Gastroesophageal sphincter (tissue), 4 donors: ENCODE results near the gene PEX6. TPM values are rescaled to one million over a fixed set of nuclear protein-coding genes. Genes with fewer than 3 reads are reported as not detected.

ENCODE experiments used
- ATAC-seq: fragments of 150-250 bp; one replicate; pipeline ENCODE4 v1.9.1; 2016; ENCODE audit warnings: mild to moderate bottlenecking, moderate library complexity
- H3K27ac ChIP-seq, 4 donors: fragments of 200-600 bp; sonication (generic) in 3 of 4; 1 replicate in 3 of 4; 2 replicates in 1 of 4; pipeline ENCODE4 v1.5.1; 2016 to 2019
- H3K27me3 ChIP-seq: fragments of 200-600 bp; sonication (generic); one replicate; pipeline ENCODE4 v1.5.1; 2019
- H3K36me3 ChIP-seq, 2 donors: fragments of 200-600 bp; sonication (generic); one replicate each; pipeline ENCODE4 v1.5.1; 2019; ENCODE audit warnings: control low read depth in 1 of 2
- H3K4me1 ChIP-seq, 3 donors: fragments of 200-600 bp; sonication (generic); 1 replicate in 2 of 3; 2 replicates in 1 of 3; pipeline ENCODE4 v1.5.1; 2016 to 2019; ENCODE audit warnings: control low read depth in 2 of 3
- H3K4me3 ChIP-seq, 2 donors: fragments of 200-600 bp; sonication (generic); one replicate each; pipeline ENCODE4 v1.5.1; 2019; ENCODE audit warnings: mild to moderate bottlenecking in 1 of 2, moderate library complexity in 1 of 2
- H3K9me3 ChIP-seq, 3 donors: fragments of 200-600 bp; sonication (generic); one replicate each; pipeline ENCODE4 v1.5.1; 2017 to 2019; ENCODE audit warnings: control low read depth in 2 of 3
- EP300 ChIP-seq: sonication (generic); formaldehyde crosslinking; IDR thresholded peaks from one replicate; pipeline ENCODE4 v1.6.1; 2017; ENCODE audit warnings: antibody characterized with exemption, mild to moderate bottlenecking
- POLR2A ChIP-seq, 2 donors: fragments of 450-650 bp; IDR thresholded peaks; one replicate each; pipeline ENCODE4 v1.6.1; 2017; ENCODE audit warnings: antibody characterized with exemption in 2 of 2, mild to moderate bottlenecking in 2 of 2, moderate library complexity in 1 of 2
- POLR2AphosphoS5 ChIP-seq: sonication (generic); formaldehyde crosslinking; IDR thresholded peaks from one replicate; pipeline ENCODE4 v1.6.1; 2017; ENCODE audit warnings: antibody characterized with exemption
- WGBS, 2 donors: methylation state at CpG; one replicate each; pipeline ENCODE4 v1.1.5; 2018; ENCODE audit warnings: low coverage in 1 of 2; 5-methylcytosine and 5-hydroxymethylcytosine counted together
- total RNA-seq, 4 donors: library from RNA; depleted of rRNA; stranded (reverse); fragments of >200 nt; gene quantifications; one replicate each; pipeline ENCODE4 v1.1.0, GENCODE V29; 2016
- TF ChIP-seq, protein P1 (sequence below), 4 experiments: fragments of 200-600 bp in 2 of 4; fragments of 450-650 bp in 2 of 4; sonication (generic) in 1 of 4; IDR thresholded peaks; one replicate each; pipeline ENCODE4 v1.5.1; 2017 to 2019; ENCODE audit warnings: antibody characterized with exemption in 4 of 4, mild to moderate bottlenecking in 2 of 4, moderate library complexity in 2 of 4

Gene PEX6
- total RNA-seq, 4 donors from 2014 or later: 9.8 to 23.5 (median 21.2) TPM

DNA sequence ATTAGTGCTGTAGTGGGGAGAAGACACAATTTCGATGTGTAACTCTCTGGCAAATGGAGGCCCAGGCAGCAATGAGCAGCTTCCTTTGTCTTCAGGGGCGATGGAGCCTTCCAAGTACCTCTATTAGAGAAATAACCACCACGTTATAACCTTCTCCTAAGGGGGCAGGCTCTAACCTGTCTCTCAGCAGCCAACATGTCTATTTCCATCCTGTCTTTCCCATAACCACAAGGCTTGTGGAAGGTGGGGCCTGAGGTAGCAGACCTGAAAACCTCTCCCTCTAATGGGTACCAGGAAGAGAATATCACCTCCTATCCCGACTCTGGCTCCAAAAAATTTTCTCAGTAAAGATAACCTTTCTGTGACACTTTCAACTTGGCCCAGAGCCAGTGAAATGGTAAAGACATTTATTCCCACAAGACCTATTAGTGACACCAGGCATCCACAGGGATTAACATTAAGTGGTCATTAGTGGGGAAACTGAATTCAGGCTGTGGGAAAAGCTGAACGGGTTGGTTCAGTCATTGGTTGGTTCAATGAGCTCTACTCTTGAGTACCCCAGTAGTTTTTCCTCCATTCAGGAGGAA lies 4.0 kb downstream of the PEX6 start:
- Histone ChIP-seq H3K36me3 (peaks cover 0 to 3% of the 10 kb centered on the region in 2 donors), H3K4me1 (peaks cover 0 to 38% (median 10%) of the 10 kb centered on the region in 3 donors), H3K4me3 (no peak overlapping the region), H3K9me3 (no peaks in the 10 kb centered on the region), H3K27ac (no peak overlapping the region), H3K27me3 (no peaks in the 10 kb centered on the region)
- WGBS, 2 donors: 46 to 97% methylated on average over 2 to 3 of the region's 5 CpGs
- TF ChIP-seq POLR2AphosphoS5: no peak
- TF ChIP-seq, protein P1, sequence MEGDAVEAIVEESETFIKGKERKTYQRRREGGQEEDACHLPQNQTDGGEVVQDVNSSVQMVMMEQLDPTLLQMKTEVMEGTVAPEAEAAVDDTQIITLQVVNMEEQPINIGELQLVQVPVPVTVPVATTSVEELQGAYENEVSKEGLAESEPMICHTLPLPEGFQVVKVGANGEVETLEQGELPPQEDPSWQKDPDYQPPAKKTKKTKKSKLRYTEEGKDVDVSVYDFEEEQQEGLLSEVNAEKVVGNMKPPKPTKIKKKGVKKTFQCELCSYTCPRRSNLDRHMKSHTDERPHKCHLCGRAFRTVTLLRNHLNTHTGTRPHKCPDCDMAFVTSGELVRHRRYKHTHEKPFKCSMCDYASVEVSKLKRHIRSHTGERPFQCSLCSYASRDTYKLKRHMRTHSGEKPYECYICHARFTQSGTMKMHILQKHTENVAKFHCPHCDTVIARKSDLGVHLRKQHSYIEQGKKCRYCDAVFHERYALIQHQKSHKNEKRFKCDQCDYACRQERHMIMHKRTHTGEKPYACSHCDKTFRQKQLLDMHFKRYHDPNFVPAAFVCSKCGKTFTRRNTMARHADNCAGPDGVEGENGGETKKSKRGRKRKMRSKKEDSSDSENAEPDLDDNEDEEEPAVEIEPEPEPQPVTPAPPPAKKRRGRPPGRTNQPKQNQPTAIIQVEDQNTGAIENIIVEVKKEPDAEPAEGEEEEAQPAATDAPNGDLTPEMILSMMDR (IDR thresholded peaks at IDR 0.05): no peak
- no peak for TF ChIP-seq EP300
- TF ChIP-seq POLR2A (IDR thresholded peaks at IDR 0.05): no peak
- no peak for ATAC-seq

DNA sequence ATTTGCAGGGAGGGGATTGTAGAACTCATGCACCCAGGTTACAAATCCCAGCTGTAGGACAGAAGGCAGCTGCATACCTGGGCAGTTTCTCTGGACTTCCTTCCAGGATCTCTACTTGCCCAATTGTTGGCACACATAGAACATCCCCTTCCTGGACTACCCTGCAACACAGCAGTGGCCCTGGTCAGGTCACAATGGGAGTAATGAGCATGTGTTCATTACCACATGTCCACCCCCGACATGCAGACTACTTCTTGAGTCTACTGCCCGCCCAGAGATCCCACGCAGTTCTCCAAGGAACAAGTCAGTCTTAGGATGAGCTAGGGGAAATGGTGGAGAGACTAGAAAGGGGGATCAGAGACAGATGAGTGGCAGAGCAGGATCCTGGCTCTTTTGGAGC lies 5.1 kb downstream of the PEX6 start:
- 62% methylated on average over 3 of the region's 3 CpGs; no CpG with 5 or more reads in 1 of the 2 donors for WGBS, 2 donors
- peaks cover 0 to 13% of the 10 kb centered on the region in 2 donors for H3K36me3 ChIP-seq
- no peak for ATAC-seq
- no peaks in the 10 kb centered on the region for H3K27me3 ChIP-seq
- H3K9me3 ChIP-seq: no peaks in the 10 kb centered on the region
- no peak overlapping the region for H3K27ac ChIP-seq
- H3K4me1 ChIP-seq: peaks cover 0 to 30% (median 5%) of the 10 kb centered on the region in 3 donors
- H3K4me3 ChIP-seq: no peak overlapping the region
- no peak for TF ChIP-seq POLR2AphosphoS5
- no peak for TF ChIP-seq POLR2A (IDR thresholded peaks at IDR 0.05)
- no peak for TF ChIP-seq EP300
- TF ChIP-seq, protein P1 (IDR thresholded peaks at IDR 0.05): no peak

DNA sequence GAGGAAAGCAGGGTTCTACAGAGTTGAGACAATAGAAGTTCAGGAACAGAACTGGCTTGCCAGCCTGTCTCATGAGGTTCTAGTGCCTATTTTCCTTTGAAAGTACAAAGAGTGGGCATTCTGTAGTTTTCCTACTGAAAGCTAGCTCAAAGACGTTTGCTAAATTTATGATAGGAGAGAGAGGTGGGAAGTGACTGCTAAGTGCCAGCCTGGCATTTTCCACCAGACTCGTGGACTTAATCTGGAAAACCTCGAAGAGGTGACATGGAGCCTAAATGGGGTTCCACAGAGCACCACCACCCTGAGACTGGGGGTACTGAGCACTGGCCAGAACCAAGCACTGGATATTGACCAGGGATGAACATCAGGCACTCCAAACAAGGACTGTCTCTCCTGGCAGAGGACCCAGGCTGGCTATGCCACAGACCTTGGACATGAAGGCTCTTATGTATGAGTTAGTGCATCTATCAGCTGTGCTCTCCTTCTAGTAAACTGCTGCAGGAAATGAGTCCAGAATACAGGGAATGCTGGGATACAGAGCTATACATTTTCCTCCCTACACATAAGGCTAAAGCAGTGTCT lies 7.1 kb downstream of the PEX6 start:
- no peak for ATAC-seq
- Histone ChIP-seq H3K4me3 (no peak overlapping the region), H3K27ac (no peak overlapping the region), H3K4me1 (peaks cover 0 to 13% (median 0%) of the 10 kb centered on the region in 3 donors), H3K27me3 (no peaks in the 10 kb centered on the region), H3K36me3 (peaks cover 0 to 32% of the 10 kb centered on the region in 2 donors), H3K9me3 (no peaks in the 10 kb centered on the region)
- WGBS, 2 donors: 87 to 92% methylated on average over 3 of the region's 3 CpGs
- TF ChIP-seq POLR2AphosphoS5 (no peak), EP300 (no peak), POLR2A (IDR thresholded peaks at IDR 0.05) (no peak)
- TF ChIP-seq, protein P1 (IDR thresholded peaks at IDR 0.05): no peak

DNA sequence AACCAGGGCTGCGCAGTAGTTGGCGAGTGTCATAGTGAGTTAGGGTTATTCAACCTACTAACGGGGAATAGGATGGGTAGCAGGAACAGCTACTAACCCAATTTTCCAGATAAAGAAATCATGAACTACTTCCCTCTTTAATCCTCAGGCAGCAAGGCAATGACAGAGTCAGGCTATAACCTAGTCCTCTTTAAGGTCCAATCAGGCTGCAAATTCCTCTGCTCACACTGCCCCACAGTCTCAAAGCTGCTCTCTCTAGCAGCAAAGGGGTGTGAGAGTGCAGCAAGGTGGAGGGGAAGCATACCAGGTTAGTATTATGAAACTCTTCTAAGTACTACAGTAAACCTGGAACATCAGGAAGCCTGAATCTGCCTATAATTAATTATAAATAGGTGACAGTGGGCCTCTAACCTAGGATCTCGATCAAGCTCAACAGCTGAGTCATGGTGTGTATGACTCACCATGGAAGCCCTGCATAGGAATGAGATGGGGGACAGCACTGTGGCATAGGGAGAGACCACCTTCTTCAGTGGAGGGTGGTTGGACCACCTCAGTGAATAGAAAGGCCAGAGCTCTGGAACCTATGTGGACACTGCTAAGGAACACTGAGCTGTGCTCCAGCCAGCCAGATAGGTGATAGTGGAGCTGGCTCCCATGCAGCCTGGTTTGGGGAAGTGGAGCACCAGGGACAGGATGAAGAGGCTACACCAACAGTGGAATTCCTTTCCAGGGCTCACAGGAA lies 7.9 kb downstream of the PEX6 start:
- H3K4me3 ChIP-seq: no peak overlapping the region
- peaks cover 0 to 40% of the 10 kb centered on the region in 2 donors for H3K36me3 ChIP-seq
- TF ChIP-seq POLR2AphosphoS5: no peak
- no peak for TF ChIP-seq EP300
- TF ChIP-seq, protein P1 (IDR thresholded peaks at IDR 0.05): no peak
- TF ChIP-seq POLR2A (IDR thresholded peaks at IDR 0.05): no peak
- 76 to 79% methylated on average over 4 of the region's 4 CpGs for WGBS, 2 donors
- H3K4me1 ChIP-seq: peaks cover 0 to 6% (median 0%) of the 10 kb centered on the region in 3 donors
- no peaks in the 10 kb centered on the region for H3K27me3 ChIP-seq
- H3K9me3 ChIP-seq: no peaks in the 10 kb centered on the region
- no peak overlapping the region for H3K27ac ChIP-seq
- no peak for ATAC-seq
